ELF-1 (cell line): Measurements from ENCODE around the gene TSNAXIP1.
"Not testable (repeated sequence)": the region's sequence is repeated elsewhere in the genome, so short reads cannot be mapped to it uniquely, and the experiment has no call there.

Experiments
- DNase-seq: peaks from one replicate; pipeline ENCODE4 v3.0.0-alpha.2; 2016; ENCODE audit warnings: low read depth, low spot score

The TSNAXIP1 gene

DNA sequence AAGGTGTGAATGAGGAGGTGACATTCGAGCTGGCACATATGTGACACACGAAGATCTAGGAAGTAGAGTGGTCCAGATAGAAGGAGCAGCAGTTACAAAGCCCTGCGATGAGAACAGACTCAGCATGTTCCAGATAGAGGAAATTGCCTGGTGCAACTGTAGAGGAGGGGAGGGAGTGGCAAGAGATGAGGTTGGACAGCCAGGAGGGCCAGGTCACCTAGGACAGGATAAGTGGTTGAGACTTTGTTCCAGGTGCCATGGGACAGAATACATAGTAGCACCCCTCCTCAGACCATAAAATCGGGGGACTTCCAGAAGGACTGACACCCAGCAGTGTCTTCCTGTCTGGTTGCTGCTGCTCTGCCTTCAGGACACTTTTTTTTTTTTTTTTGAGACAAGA lies 51.8 kb downstream of the TSNAXIP1 start:
- DNase-seq: no peak

- DNase-seq: peak; percentile 59
Measured at GRCh38 chr16:67860589-67861398, 54.1 kb downstream of the TSNAXIP1 start.

DNA sequence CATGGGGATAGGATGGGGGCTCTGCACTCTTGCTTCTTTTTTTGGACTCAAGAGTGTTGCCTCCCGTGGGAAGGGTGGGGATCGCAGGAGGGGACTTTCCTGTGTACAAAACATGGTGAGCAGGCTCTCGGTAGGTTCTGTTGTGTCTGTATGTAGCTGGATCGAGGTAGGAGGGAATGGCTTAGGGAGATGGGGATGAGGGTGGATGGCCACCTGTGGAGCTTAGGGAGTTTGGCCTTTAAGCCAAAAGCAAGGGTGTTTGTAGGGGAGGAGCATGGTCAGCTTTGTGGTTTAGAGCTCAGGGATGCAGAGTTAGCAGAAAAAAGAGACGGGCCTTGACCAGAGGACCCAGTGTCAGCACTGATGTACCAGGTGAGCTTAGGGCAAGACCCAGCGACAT lies 55.2 kb downstream of the TSNAXIP1 start:
- no peak for DNase-seq

DNA sequence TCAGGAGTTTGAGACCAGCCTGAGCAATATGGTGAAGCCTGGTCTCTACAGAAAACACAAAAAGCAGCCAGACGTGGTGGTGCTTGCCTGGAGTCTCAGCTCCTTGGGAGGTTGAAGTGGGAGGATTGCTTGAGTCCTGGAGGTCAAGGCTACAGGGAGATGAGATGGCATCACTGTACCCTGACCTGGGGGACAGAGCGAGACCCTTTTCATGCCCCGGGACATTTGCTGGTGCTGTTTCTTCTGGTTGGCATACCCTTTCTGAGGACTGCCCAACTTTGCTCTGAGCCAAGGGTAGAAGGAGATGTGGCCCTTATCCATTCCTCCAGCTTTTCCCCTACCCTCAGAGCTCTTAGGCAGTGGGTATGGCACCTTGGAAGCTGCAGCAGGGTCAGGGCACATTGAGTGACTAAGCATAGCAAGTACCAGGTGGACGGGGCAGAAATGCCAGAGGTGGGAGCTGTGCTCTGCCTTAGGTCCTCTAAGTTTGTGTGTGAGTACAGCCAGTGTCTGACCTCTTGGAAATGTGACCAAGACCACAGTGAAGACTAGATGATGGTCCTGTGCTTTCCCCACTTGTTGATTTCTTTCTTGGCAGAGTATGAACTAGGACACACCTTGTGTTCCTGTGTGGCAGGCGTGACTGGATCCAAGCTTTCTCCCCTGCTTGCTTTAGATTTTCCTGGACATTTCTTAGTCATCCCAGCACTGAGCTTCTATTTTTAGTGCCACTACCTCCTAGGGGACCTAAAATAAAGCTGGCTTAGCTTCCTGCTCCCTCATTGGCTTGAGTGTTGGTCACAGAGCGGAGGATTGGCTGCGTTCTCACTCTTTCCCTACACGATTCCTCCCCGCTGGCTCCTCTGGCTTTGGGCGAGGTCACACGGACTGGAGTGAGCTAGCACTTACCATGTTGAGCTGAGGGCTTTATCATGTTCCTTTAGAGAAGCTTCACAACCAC lies 56.2 kb downstream of the TSNAXIP1 start:
- no peak for DNase-seq

GRCh38 chr16:67864044-67864443 lies 57.4 kb downstream of the TSNAXIP1 start:
- DNase-seq: not testable (repeated sequence)

GRCh38 chr16:67864594-67864993 lies 57.9 kb downstream of the TSNAXIP1 start:
- no peak for DNase-seq

DNA sequence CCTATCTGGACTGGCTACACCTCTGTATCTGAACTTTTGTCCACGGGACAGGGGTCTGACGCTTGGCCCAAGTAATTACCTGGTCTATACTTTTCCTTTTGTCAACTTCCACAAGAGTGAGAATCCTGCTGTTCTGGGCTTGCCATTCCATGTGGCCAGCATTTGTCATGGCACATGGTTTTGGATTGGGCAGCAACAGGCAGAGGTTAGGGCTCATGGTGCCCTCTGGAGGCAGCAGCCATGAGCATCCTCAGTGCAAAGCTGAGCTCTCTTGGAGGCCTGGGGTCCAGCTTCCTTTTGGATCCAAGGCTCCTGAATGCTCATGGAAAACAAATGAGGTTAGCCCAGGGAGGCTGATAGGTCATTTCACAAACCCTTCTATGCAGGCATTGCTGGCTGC lies 58.6 kb downstream of the TSNAXIP1 start:
- DNase-seq: peak; percentile 60

- DNase-seq: no peak
Measured at GRCh38 chr16:67868290-67868689, 61.6 kb downstream of the TSNAXIP1 start.

DNA sequence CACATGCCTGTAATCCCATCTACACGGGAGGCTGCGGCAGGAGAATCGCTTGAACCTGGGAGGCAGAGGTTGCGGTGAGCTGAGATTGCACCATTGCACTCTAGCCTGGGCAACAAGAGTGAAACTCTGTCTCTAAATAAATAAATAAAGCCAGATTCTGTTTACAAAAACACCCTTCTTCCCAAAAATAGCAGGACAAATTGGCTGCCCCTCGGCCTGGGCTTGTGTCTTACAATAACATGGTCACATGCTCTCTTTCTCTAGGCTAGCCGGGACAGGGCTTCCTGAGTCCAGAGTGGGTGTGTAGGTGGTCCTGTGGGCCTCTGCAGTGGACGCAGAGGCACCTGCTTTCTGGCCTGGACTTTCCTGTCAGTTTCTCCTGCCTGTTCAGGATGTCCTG lies 63.0 kb downstream of the TSNAXIP1 start:
- no peak for DNase-seq

- no peak for DNase-seq
Measured at GRCh38 chr16:67871256-67871655, 64.6 kb downstream of the TSNAXIP1 start.

DNA sequence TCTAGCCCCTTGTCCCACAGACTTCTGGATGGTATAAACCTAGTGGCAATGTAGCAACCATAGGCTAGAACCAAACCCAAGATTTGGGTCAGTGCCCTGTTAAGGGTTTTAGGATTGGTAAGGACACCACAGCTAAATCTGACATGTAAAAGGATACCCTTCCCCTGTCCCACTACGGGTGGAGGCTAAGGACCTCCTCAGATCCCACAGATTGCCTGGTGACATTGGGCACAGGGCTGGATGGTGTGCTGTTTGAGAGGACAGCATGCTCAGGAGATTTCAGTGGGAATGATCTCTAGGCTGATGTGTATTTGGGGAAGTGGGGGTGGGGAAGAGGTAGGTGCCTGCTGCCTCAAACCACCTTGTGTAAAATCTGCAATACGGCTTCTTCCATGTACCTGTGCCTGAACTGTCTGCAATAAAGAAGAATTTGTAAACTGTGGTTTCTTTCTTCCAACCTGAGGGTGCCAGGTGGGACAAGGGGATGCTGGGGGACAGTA lies 65.5 kb downstream of the TSNAXIP1 start:
- DNase-seq: no peak

DNA sequence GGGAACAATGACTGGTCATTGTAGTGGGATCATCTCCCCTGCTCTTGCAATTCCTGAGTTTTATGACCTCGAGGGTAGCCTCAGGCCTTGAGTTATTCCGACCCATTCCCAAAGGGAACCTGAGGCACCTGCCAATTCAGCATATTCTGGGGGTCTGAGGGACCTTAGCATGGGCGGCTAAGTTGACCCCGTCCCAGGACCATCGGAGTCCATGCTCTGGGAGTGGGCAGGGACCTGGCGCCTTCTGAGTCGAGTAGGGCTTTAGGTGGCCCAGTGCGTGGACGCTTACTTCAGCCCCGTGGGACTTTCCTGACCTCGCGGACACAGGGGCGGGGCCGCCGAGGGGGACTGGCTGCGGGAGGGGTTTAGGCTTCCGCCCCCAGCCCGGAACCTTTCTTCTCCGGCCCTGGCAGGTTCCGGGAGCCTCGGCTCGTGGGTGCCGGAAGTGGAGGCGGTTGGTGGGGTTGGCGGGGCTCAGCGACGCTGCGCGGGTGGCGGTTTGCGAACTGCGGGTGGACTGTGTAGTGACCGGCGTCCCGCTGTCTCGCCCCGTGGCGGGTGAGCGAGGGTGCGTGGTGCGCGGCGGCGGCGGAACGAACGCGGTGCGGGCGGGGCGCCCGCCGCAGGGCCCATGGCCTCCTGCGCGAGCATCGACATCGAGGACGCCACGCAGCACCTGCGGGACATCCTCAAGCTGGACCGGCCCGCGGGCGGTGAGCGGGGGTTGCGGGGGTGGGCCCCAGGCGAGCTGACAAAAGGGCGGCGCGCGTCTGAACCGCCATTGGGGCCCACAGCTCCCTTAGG lies 66.1 kb downstream of the TSNAXIP1 start, which contains the start of gene EDC4:
EDC4 (plus strand) TSS at position 422 of the 804 bp plus-strand sequence; CDS start at position 632, 210 bp downstream.
- peak; percentile 81 for DNase-seq

DNA sequence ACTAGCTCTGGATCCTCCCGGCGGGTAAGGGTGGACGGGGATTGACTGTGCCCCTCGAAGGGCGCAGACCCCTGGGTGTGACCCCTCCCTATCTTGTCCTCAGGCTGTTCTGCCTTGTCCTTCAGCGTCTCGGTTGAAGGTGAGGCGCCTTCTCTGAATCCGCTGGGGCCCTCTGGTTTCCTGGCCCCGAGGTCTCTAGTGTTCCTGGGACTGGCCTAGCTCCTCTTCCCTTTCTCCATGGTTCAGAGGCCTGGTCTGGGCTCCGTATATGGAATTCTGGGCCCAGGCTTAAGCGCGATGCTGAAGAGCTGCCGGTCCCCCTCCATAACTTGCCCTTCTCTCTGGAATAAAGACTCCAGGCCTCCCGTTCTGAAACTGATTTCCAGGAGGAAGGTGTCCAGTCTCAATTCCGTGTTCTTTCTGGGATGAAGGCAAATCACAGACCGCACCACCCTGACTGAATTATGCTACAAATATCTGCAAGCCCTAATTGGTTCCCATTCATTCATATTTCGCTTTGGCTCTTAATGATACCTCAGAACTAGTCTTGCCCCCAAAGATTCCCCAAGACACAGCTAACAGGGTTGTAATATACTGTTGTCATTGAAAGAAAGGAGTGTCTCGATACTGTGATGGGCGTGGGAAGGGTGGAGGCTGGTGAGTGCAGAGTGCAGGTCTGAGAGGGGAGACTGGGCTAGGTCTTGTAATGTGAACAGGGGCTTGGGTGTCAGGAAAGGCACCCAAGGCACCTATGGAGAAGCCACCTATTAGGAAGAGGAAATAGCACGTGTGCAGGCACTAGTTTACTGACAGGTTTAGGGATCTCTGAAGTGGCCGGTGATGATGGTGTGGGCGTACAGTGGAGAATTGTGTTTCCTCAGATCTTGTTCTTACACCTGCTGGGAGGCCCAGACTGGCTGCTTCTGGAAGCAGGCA lies 67.0 kb downstream of the TSNAXIP1 start:
- no peak for DNase-seq

DNA sequence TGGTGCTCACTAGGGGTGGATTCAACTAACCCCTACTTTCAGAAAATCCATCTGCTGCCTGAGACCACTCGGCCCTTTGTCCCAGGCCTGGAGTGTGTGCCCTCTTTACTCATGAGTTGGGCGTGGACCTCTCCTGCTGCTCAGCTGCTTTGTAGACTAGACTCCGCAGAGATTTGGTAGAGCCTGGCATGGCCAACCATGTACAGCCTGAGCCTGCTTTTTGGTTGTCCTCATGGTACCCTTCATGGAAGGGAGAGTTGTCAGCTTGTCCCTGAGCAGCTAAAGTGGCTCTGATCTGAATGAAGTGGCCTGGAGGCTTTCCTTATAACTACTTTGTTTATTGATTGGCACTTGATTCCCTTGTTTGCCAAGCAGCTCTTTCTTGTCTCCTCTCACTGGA lies 67.7 kb downstream of the TSNAXIP1 start:
- no peak for DNase-seq

DNA sequence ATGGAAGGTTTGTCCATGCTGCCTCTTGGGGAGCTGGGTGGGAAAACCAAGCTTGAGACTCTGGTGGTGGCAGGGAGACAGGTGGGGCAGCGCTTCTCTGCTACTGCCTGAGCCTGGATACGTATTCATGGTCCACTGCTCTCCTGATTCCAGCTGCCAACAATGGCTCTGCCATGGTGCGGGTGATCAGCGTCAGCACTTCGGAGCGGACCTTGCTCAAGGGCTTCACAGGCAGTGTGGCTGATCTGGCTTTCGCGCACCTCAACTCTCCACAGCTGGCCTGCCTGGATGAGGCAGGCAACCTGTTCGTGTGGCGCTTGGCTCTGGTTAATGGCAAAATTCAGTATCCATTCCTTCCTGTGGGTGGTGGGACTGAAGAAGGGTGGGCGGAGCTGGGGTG lies 70.4 kb downstream of the TSNAXIP1 start:
- DNase-seq: no peak
